ENCODE results near the gene KLHL29. TPM values are rescaled to one million over a fixed set of nuclear protein-coding genes. Genes with fewer than 3 reads are reported as not detected.
A peak's percentile ranks its signal among the peaks of the same experiment; 100 is the strongest.

Gene KLHL29
- total and polyA plus RNA-seq, 2 experiments from 2014 or later = 5.6 to 11.0 TPM

GRCh38 chr2:23596316-23596885 lies 211.4 kb downstream of the KLHL29 start:
- Histone ChIP-seq H3K27ac (no peak overlapping the region), H3K4me3 (no peak overlapping the region), H3K27me3 (no peaks in the 10 kb centered on the region), H3K9me3 (ENCODE audit: low read depth) (no peaks in the 10 kb centered on the region), H3K36me3 (no peaks in the 10 kb centered on the region), H3K4me1 (ENCODE audit: low read depth) (no peaks in the 10 kb centered on the region)
- peak in 1 of 2 donors; percentile 4 for DNase-seq (ENCODE audit: low read depth in 1 of 2, low spot score in 1 of 2)
- TF ChIP-seq CTCF (IDR thresholded peaks at IDR 0.05; ENCODE audit: low read depth, low read length) = no peak

- Histone ChIP-seq H3K4me1 (ENCODE audit: low read depth) (no peaks in the 10 kb centered on the region), H3K4me3 (no peak overlapping the region), H3K9me3 (ENCODE audit: low read depth) (no peaks in the 10 kb centered on the region), H3K36me3 (no peaks in the 10 kb centered on the region), H3K27me3 (no peaks in the 10 kb centered on the region), H3K27ac (no peak overlapping the region)
- no peak for TF ChIP-seq CTCF (IDR thresholded peaks at IDR 0.05; ENCODE audit: low read depth, low read length)
- no peak for DNase-seq (ENCODE audit: low read depth in 1 of 2, low spot score in 1 of 2)
Measured at GRCh38 chr2:23597687-23598086, 212.7 kb downstream of the KLHL29 start.

GRCh38 chr2:23599006-23599405 lies 214.0 kb downstream of the KLHL29 start:
- H3K27me3 ChIP-seq = no peaks in the 10 kb centered on the region
- H3K36me3 ChIP-seq = no peaks in the 10 kb centered on the region
- no peak for DNase-seq (ENCODE audit: low read depth in 1 of 2, low spot score in 1 of 2)
- H3K4me3 ChIP-seq = no peak overlapping the region
- no peaks in the 10 kb centered on the region for H3K9me3 ChIP-seq (ENCODE audit: low read depth)
- TF ChIP-seq CTCF (IDR thresholded peaks at IDR 0.05; ENCODE audit: low read depth, low read length) = no peak
- no peaks in the 10 kb centered on the region for H3K4me1 ChIP-seq (ENCODE audit: low read depth)
- H3K27ac ChIP-seq = no peak overlapping the region

- no peaks in the 10 kb centered on the region for H3K4me1 ChIP-seq (ENCODE audit: low read depth)
- no peak overlapping the region for H3K4me3 ChIP-seq
- DNase-seq (ENCODE audit: low read depth in 1 of 2, low spot score in 1 of 2) = no peak
- H3K9me3 ChIP-seq (ENCODE audit: low read depth) = no peaks in the 10 kb centered on the region
- no peaks in the 10 kb centered on the region for H3K36me3 ChIP-seq
- H3K27me3 ChIP-seq = no peaks in the 10 kb centered on the region
- no peak for TF ChIP-seq CTCF (IDR thresholded peaks at IDR 0.05; ENCODE audit: low read depth, low read length)
- no peak overlapping the region for H3K27ac ChIP-seq
Measured at GRCh38 chr2:23599667-23600066, 214.7 kb downstream of the KLHL29 start.

GRCh38 chr2:23600346-23600745 lies 215.4 kb downstream of the KLHL29 start:
- Histone ChIP-seq H3K4me3 (no peak overlapping the region), H3K27ac (no peak overlapping the region), H3K27me3 (no peaks in the 10 kb centered on the region), H3K36me3 (no peaks in the 10 kb centered on the region), H3K9me3 (ENCODE audit: low read depth) (no peaks in the 10 kb centered on the region), H3K4me1 (ENCODE audit: low read depth) (no peaks in the 10 kb centered on the region)
- no peak for TF ChIP-seq CTCF (IDR thresholded peaks at IDR 0.05; ENCODE audit: low read depth, low read length)
- peak in 1 of 2 donors; percentile 15 for DNase-seq (ENCODE audit: low read depth in 1 of 2, low spot score in 1 of 2)
